Breast epithelium (tissue), 4 donors: Measurements from ENCODE around the gene SPATA9. TPM values are rescaled to one million over a fixed set of nuclear protein-coding genes. Genes with fewer than 3 reads are reported as not detected.

Source experiments
- DNase-seq, 2 donors: peaks; one replicate each; pipeline ENCODE4 v3.0.0-alpha.2; 2019; ENCODE audit warnings: low spot score in 2 of 2
- H3K27ac ChIP-seq, 2 donors: fragments of 200-600 bp; sonication (generic) in 1 of 2; one replicate each; pipeline ENCODE4 v1.5.1; 2016 to 2019; ENCODE audit warnings: mild to moderate bottlenecking in 1 of 2
- H3K27me3 ChIP-seq, 2 donors: fragments of 200-600 bp; sonication (generic) in 1 of 2; one replicate each; pipeline versions ENCODE4 v1.5.1 to v1.6.0; 2017 to 2019; ENCODE audit warnings: control low read depth in 1 of 2, mild to moderate bottlenecking in 1 of 2
- H3K36me3 ChIP-seq: fragments of 200-600 bp; one replicate; pipeline ENCODE4 v1.5.1; 2019
- H3K4me1 ChIP-seq, 2 donors: fragments of 200-600 bp; sonication (generic); one replicate each; pipeline ENCODE4 v1.5.1; 2016 to 2019; ENCODE audit warnings: control low read depth in 1 of 2
- H3K4me3 ChIP-seq, 3 donors: fragments of 200-600 bp; sonication (generic); 1 replicate in 2 of 3; 2 replicates in 1 of 3; pipeline ENCODE4 v1.5.1; 2016 to 2019; ENCODE audit warnings: mild to moderate bottlenecking in 3 of 3, moderate library complexity in 2 of 3
- H3K9me3 ChIP-seq, 2 donors: fragments of 200-600 bp; sonication (generic) in 1 of 2; one replicate each; pipeline ENCODE4 v1.5.1; 2016 to 2019; ENCODE audit warnings: control low read depth in 1 of 2
- POLR2A ChIP-seq: fragments of 450-650 bp; IDR thresholded peaks from one replicate; pipeline ENCODE4 v1.6.1; 2016; ENCODE audit warnings: antibody characterized with exemption, mild to moderate bottlenecking, moderate library complexity
- POLR2AphosphoS5 ChIP-seq, 3 donors: sonication (generic); formaldehyde crosslinking; IDR thresholded peaks; one replicate each; pipeline ENCODE4 v1.6.1; 2017; ENCODE audit warnings: antibody characterized with exemption in 3 of 3
- intact Hi-C: fragments of 100-400 bp; cut with DNase I; formaldehyde crosslinking; loops from one replicate; pipeline ENCODE4 v1.15.1; 2023; ENCODE audit warnings: low total_unique reads
- total RNA-seq, 3 donors: library from RNA; depleted of rRNA; stranded (reverse); fragments of >200 nt; gene quantifications; one replicate each; pipeline ENCODE4 v1.1.0, GENCODE V29; 2016
- TF ChIP-seq, protein P1 (sequence below), 3 donors: fragments of 450-650 bp; IDR thresholded peaks; one replicate each; pipeline ENCODE4 v1.5.1; 2016 to 2017; ENCODE audit warnings: antibody characterized with exemption in 3 of 3, mild to moderate bottlenecking in 3 of 3, moderate library complexity in 3 of 3

Gene SPATA9
- total RNA-seq, 3 donors from 2014 or later: 0.32 to 0.33 TPM; not detected in 1

DNA sequence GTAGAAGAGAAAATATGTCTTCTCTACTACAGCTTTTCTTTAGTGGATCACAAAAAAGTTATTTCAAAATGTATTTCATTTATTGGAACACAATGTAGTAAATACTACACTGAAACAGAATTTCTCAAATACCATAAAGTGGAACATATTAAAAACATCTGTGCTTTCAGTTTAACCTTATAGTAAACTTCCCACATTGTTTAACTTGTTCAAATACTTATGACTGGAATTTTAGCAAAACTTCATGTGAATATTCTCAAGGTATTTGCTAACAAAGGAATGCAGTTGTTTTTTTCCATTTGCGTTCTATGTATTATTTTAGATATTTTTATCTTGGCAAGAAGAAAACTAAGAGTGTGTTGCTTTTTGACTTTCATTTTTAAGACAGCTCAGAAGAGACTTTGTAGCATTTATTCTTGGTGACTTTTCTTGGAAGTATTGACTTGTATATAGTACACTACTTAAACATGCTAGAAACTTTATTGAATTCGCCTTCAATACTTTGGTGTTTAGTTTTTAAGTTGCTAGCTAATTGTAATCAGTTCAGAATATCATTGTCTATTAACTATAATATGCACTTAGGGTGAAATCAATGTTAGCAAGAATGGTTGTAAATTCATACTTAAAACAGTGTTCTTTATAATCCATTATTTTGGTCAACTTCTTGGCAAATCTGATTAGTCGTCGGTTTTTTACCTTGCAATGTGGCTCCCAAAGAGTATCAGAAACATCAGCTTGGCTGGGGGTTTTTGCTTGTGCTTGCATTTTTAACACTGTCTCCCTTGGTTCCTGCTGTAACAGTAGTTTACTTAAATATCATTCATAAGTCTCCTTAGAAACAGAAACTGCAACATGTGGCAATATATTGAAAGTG is 43.4 kb upstream of the SPATA9 start:
- H3K27me3 ChIP-seq: no peaks in the 10 kb centered on the region
- H3K4me1 ChIP-seq: no peaks in the 10 kb centered on the region
- H3K36me3 ChIP-seq: no peaks in the 10 kb centered on the region
- H3K27ac ChIP-seq: no peak overlapping the region
- H3K9me3 ChIP-seq: no peaks in the 10 kb centered on the region
- intact Hi-C loops: no loop called here
- no peak overlapping the region for H3K4me3 ChIP-seq
- no peak for TF ChIP-seq POLR2AphosphoS5 (IDR thresholded peaks at IDR 0.05)
- TF ChIP-seq POLR2A: no peak
- TF ChIP-seq, protein P1, sequence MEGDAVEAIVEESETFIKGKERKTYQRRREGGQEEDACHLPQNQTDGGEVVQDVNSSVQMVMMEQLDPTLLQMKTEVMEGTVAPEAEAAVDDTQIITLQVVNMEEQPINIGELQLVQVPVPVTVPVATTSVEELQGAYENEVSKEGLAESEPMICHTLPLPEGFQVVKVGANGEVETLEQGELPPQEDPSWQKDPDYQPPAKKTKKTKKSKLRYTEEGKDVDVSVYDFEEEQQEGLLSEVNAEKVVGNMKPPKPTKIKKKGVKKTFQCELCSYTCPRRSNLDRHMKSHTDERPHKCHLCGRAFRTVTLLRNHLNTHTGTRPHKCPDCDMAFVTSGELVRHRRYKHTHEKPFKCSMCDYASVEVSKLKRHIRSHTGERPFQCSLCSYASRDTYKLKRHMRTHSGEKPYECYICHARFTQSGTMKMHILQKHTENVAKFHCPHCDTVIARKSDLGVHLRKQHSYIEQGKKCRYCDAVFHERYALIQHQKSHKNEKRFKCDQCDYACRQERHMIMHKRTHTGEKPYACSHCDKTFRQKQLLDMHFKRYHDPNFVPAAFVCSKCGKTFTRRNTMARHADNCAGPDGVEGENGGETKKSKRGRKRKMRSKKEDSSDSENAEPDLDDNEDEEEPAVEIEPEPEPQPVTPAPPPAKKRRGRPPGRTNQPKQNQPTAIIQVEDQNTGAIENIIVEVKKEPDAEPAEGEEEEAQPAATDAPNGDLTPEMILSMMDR (IDR thresholded peaks at IDR 0.05): no peak
- no peak for DNase-seq

DNA sequence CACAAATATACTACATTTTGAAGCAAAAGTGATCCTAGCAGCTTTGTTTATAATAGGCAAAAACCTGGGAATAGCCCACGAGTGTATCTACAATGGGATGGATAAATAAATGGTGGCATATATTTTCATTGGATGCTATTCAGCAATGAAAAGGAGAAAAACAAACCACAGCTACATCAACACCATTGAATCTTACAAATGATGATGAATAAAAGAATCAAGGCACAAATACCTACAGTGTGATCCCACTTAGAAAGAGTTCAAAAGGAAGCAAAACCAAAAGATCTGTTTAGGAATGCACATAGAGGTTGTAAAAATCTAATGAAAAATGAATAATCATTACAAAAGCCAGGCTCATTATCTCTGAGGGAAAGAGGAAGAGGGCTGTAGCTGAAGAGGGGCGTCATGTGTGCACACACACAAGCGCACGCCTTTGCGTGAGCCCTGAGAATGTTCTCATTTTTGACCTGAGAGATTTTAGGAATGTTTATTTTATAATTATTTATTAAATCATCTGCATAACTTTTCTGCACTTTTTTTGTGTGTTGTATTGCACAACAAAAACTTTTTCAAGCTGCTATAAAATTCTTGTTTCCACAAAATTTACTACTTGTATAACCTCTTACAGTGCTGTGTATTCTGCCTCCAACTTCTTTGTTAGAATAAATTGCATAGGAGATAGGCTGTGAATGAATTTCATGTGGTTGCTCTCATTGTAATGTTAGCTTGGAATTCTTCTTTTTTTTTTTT is 42.5 kb upstream of the SPATA9 start:
- no peak overlapping the region for H3K27ac ChIP-seq

DNA sequence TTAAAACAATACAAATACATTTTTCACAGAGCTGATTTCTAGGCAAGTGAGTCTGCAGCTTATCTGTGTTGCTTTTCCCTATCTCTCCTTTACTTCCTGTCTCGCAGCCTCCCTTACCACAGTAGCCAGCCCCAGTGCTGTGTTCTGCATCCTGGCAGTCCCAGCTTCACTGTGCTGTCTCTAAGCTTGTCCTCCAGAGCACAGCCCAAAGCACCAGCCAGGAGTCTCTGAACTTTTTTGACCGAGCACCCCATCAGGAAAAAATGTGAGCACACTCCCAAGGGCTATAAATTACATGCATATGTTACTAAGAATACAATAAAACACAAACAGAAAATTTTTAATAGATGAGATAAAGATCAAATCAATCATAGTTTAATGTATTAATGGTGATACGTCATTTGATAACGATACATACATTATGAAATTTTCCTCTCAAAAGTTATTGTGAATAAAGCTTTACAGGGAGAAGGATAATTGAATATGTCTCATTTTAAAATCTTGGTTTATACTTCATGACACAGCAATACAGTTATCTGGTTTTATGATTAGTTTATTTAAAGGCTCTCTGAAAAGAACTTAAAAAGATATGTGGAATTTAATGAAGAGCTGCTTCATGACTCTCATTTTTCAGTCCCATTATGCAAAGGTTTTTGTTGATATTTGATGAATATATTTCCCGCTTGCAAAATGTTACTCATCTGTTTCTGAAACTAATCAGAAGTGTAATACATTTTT is 41.0 kb upstream of the SPATA9 start:
- no peaks in the 10 kb centered on the region for H3K27me3 ChIP-seq
- intact Hi-C loops: no loop called here
- H3K36me3 ChIP-seq: no peaks in the 10 kb centered on the region
- no peak overlapping the region for H3K4me3 ChIP-seq
- TF ChIP-seq POLR2A (no peak), POLR2AphosphoS5 (IDR thresholded peaks at IDR 0.05) (no peak)
- TF ChIP-seq, protein P1 (IDR thresholded peaks at IDR 0.05): no peak
- no peak overlapping the region for H3K27ac ChIP-seq
- H3K9me3 ChIP-seq: no peaks in the 10 kb centered on the region
- no peak for DNase-seq
- no peaks in the 10 kb centered on the region for H3K4me1 ChIP-seq

More for the DNA sequence above, 42.5 kb upstream of the SPATA9 start:
- H3K9me3 ChIP-seq: no peaks in the 10 kb centered on the region
- H3K4me3 ChIP-seq: no peak overlapping the region
- intact Hi-C loops: no loop called here
- no peaks in the 10 kb centered on the region for H3K4me1 ChIP-seq
- no peaks in the 10 kb centered on the region for H3K36me3 ChIP-seq
- TF ChIP-seq POLR2AphosphoS5 (IDR thresholded peaks at IDR 0.05): no peak
- TF ChIP-seq, protein P1 (IDR thresholded peaks at IDR 0.05): no peak
- no peak for TF ChIP-seq POLR2A
- DNase-seq: no peak
- H3K27me3 ChIP-seq: no peaks in the 10 kb centered on the region

DNA sequence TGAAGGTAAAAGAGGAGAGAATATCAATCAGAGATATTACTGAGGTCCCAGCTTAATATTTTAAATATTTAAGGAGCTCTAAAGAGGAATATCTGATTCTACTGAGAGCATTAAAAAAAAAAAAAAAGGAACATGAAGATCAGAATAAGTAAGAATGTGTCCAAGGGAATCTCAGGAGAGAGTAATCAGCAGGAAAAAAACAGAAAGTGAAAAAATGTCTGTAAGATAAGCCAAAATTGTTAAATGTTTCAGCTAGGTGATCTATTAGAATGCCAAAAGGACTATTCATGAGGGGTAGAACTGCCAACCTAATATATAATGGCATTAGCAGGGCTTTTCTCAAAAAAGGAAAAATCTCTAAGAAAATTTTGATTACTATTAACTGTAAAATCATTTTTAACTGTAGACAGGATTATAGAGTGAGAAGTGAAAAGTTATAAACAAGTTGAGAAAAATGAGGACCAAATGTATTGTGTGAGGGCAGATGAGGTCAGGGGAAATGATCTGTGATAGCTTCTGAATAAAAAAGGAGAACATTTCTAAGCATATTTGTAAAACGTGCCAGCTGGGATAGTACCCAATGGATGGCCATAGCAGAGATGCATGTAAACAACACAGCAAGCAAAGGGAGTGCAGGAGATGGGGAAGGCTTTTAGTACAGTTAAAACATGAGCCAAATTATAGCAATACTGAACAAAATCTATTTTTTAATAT is 38.9 kb upstream of the SPATA9 start:
- no peaks in the 10 kb centered on the region for H3K4me1 ChIP-seq
- intact Hi-C loops: no loop called here

More for the DNA sequence above, 38.9 kb upstream of the SPATA9 start:
- no peaks in the 10 kb centered on the region for H3K36me3 ChIP-seq
- no peaks in the 10 kb centered on the region for H3K9me3 ChIP-seq
- H3K27ac ChIP-seq: no peak overlapping the region
- H3K4me3 ChIP-seq: no peak overlapping the region
- no peak for DNase-seq
- no peaks in the 10 kb centered on the region for H3K27me3 ChIP-seq
- TF ChIP-seq, protein P1 (IDR thresholded peaks at IDR 0.05): no peak
